Osteoblast (primary cell): ENCODE measurements around the gene OOSP1. TPM values are rescaled to one million over a fixed set of nuclear protein-coding genes. Genes with fewer than 3 reads are reported as not detected.
A peak's percentile ranks its signal among the peaks of the same experiment; 100 is the strongest.

Experiments used
- DNase-seq: peaks from one replicate; pipeline ENCODE4 v3.0.0; 2011; ENCODE audit warnings: low spot score, mixed read lengths; ENCODE audit not compliant: insufficient read length; ENCODE audit errors: missing footprints
- H2AFZ ChIP-seq: 2 replicates; pipeline ENCODE4 v1.6.0; 2011; ENCODE audit warnings: mild to moderate bottlenecking, low read length
- H3K27ac ChIP-seq: 2 replicates; pipeline ENCODE4 v1.5.1; 2011; ENCODE audit warnings: mild to moderate bottlenecking, low read depth, low read length, moderate library complexity
- H3K27me3 ChIP-seq: 2 replicates; pipeline ENCODE4 v1.6.0; 2012; ENCODE audit warnings: mild to moderate bottlenecking, control low read depth, inconsistent platforms, low read length, moderate library complexity; ENCODE audit not compliant: insufficient read depth
- H3K36me3 ChIP-seq: 2 replicates; pipeline ENCODE4 v1.5.1; 2011; ENCODE audit warnings: mild to moderate bottlenecking, low read length, control low read depth, moderate library complexity; ENCODE audit not compliant: insufficient read depth
- H3K4me1 ChIP-seq: 2 replicates; pipeline ENCODE4 v1.5.1; 2011; ENCODE audit warnings: mild to moderate bottlenecking, low read length, control low read depth, moderate library complexity; ENCODE audit not compliant: insufficient read depth
- H3K4me2 ChIP-seq: 2 replicates; pipeline ENCODE4 v1.6.0; 2011; ENCODE audit warnings: mild to moderate bottlenecking, low read length; ENCODE audit not compliant: insufficient read depth
- H3K4me3 ChIP-seq: fragments of 200-600 bp; sonication (generic); 3 replicates; pipeline ENCODE4 v1.5.1; 2012; ENCODE audit warnings: mild to moderate bottlenecking, low read length, inconsistent platforms; ENCODE audit not compliant: insufficient read depth
- H3K79me2 ChIP-seq: 2 replicates; pipeline ENCODE4 v1.6.0; 2012; ENCODE audit warnings: mild to moderate bottlenecking, low read length, control low read depth, inconsistent platforms; ENCODE audit not compliant: insufficient read depth
- H3K9me3 ChIP-seq: 2 replicates; pipeline ENCODE4 v1.5.1; 2011; ENCODE audit warnings: low read depth, low read length, control low read depth
- H4K20me1 ChIP-seq: 2 replicates; pipeline ENCODE4 v1.6.0; 2012; ENCODE audit warnings: mild to moderate bottlenecking, low read length, control low read depth; ENCODE audit not compliant: insufficient read depth
- total RNA-seq: library from RNA; depleted of rRNA; stranded (reverse); fragments of >200 nt; gene quantifications from 2 replicates; pipeline ENCODE4 v1.2.3, GENCODE V29; 2012
- TF ChIP-seq, protein P1 (sequence below): IDR thresholded peaks from 2 replicates; pipeline ENCODE4 v1.5.1; 2011; ENCODE audit warnings: mild to moderate bottlenecking, low read depth, low read length, moderate library complexity; ENCODE audit errors: extremely low read depth

OOSP1 gene
- total RNA-seq, 1 donor, result not detected

DNA sequence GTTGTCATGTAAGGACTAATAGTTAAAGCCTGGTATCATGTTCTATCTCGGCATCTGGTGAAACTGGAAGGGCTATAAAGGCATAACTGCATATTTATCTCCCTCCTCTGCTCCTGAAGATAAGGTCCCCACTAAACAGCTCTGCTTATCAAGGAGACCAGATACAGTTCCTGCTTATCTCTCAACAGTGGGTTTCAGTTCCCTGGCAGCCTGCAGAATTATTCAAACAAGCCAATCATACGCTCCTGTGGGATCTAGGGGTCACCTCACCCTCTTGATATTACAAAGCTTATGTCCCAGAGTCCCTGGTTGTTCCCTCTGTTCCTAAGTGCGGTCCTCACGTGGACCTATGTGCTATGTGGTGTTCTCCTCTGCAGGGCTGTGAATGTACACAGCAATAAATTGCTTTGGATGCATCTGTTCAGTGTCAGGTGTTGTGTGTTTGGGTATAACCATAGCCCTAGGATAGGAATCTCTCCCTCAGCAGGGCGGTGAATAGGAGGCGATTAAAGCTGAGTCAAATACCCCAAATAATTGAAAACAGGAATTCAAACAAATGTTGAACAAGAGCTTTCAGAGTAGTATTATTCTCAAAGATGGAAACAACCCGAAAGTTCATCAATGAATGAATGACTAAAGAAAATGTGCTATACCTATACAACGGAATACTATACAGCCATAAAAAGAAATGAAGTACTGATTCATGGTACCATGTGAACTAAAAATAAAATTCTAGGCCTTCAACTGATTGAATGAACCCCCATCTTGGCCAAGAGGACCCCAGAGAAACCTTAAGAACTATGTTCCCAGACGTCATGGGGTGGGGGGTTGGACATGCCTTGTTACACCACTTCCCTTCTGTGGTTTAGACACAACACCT, 22.5 kb downstream of the OOSP1 start:
- no peaks in the 10 kb centered on the region for H3K36me3 ChIP-seq
- H3K27ac ChIP-seq, result no peak overlapping the region
- H3K4me1 ChIP-seq, result no peaks in the 10 kb centered on the region
- H3K9me3 ChIP-seq, result peaks cover 2% of the 10 kb centered on the region
- TF ChIP-seq, protein P1, sequence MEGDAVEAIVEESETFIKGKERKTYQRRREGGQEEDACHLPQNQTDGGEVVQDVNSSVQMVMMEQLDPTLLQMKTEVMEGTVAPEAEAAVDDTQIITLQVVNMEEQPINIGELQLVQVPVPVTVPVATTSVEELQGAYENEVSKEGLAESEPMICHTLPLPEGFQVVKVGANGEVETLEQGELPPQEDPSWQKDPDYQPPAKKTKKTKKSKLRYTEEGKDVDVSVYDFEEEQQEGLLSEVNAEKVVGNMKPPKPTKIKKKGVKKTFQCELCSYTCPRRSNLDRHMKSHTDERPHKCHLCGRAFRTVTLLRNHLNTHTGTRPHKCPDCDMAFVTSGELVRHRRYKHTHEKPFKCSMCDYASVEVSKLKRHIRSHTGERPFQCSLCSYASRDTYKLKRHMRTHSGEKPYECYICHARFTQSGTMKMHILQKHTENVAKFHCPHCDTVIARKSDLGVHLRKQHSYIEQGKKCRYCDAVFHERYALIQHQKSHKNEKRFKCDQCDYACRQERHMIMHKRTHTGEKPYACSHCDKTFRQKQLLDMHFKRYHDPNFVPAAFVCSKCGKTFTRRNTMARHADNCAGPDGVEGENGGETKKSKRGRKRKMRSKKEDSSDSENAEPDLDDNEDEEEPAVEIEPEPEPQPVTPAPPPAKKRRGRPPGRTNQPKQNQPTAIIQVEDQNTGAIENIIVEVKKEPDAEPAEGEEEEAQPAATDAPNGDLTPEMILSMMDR, result no peak
- no peaks in the 10 kb centered on the region for H3K79me2 ChIP-seq
- H3K4me2 ChIP-seq, result no peak overlapping the region
- peak; percentile 18 for DNase-seq
- no peaks in the 10 kb centered on the region for H4K20me1 ChIP-seq
- H3K4me3 ChIP-seq, result no peak overlapping the region
- H3K27me3 ChIP-seq, result no peaks in the 10 kb centered on the region
- no peak overlapping the region for H2AFZ ChIP-seq

- H3K27ac ChIP-seq, result no peak overlapping the region
- H2AFZ ChIP-seq, result no peak overlapping the region
- no peak for DNase-seq
- no peaks in the 10 kb centered on the region for H3K36me3 ChIP-seq
- no peaks in the 10 kb centered on the region for H3K27me3 ChIP-seq
- no peak overlapping the region for H3K4me2 ChIP-seq
- H3K4me1 ChIP-seq, result no peaks in the 10 kb centered on the region
- TF ChIP-seq, protein P1, result no peak
- no peaks in the 10 kb centered on the region for H4K20me1 ChIP-seq
- H3K79me2 ChIP-seq, result no peaks in the 10 kb centered on the region
- peaks cover 2% of the 10 kb centered on the region for H3K9me3 ChIP-seq
- no peak overlapping the region for H3K4me3 ChIP-seq
Measured at GRCh38 chr11:59962107-59962482, 23.9 kb downstream of the OOSP1 start.

GRCh38 chr11:59963733-59964132, 25.5 kb downstream of the OOSP1 start, which contains the start of gene OOSP4A:
Gene OOSP4A, plus strand, starts transcription at chr11:59964033. Its CDS starts 0 bp downstream, at chr11:59964033.
- H4K20me1 ChIP-seq, result no peaks in the 10 kb centered on the region
- no peak within 1 kb of the TSS for H3K4me2 ChIP-seq
- H3K27me3 ChIP-seq, result no peaks in the 10 kb centered on the region
- TF ChIP-seq, protein P1, result no peak
- H3K9me3 ChIP-seq, result peaks cover 2% of the 10 kb centered on the region
- H3K4me3 ChIP-seq, result no peak within 1 kb of the TSS
- no peaks in the 10 kb centered on the region for H3K4me1 ChIP-seq
- H3K79me2 ChIP-seq, result no peaks in the 10 kb centered on the region
- H2AFZ ChIP-seq, result no peak within 1 kb of the TSS
- no peaks in the 10 kb centered on the region for H3K36me3 ChIP-seq
- no peak for DNase-seq
- H3K27ac ChIP-seq, result no peak within 1 kb of the TSS

GRCh38 chr11:59965424-59965823, 27.2 kb downstream of the OOSP1 start:
- TF ChIP-seq, protein P1, result no peak
- Histone ChIP-seq H3K36me3 (no peaks in the 10 kb centered on the region), H3K4me3 (no peak overlapping the region), H3K27ac (no peak overlapping the region), H4K20me1 (no peaks in the 10 kb centered on the region), H3K9me3 (peaks cover 2% of the 10 kb centered on the region), H3K79me2 (no peaks in the 10 kb centered on the region), H3K4me1 (no peaks in the 10 kb centered on the region), H3K4me2 (no peak overlapping the region), H3K27me3 (no peaks in the 10 kb centered on the region), H2AFZ (no peak overlapping the region)
- no peak for DNase-seq
